LNCaP clone FGC (cell line): ENCODE measurements around the gene COX6B2.

ENCODE experiments used
- DNase-seq: peaks from one replicate; pipeline ENCODE4 v3.0.0-alpha.2; 2011; ENCODE audit warnings: low read depth
- H3K4me3 ChIP-seq: 2 replicates; pipeline ENCODE4 v1.5.1; 2011; ENCODE audit warnings: mild to moderate bottlenecking, low read depth, low read length, control low read depth
- CTCF ChIP-seq: IDR thresholded peaks from 2 replicates; pipeline ENCODE4 v1.5.1; 2012; ENCODE audit warnings: mild to moderate bottlenecking; ENCODE audit not compliant: control insufficient read depth, insufficient read depth; ENCODE audit errors: extremely low read depth

Gene COX6B2

DNA sequence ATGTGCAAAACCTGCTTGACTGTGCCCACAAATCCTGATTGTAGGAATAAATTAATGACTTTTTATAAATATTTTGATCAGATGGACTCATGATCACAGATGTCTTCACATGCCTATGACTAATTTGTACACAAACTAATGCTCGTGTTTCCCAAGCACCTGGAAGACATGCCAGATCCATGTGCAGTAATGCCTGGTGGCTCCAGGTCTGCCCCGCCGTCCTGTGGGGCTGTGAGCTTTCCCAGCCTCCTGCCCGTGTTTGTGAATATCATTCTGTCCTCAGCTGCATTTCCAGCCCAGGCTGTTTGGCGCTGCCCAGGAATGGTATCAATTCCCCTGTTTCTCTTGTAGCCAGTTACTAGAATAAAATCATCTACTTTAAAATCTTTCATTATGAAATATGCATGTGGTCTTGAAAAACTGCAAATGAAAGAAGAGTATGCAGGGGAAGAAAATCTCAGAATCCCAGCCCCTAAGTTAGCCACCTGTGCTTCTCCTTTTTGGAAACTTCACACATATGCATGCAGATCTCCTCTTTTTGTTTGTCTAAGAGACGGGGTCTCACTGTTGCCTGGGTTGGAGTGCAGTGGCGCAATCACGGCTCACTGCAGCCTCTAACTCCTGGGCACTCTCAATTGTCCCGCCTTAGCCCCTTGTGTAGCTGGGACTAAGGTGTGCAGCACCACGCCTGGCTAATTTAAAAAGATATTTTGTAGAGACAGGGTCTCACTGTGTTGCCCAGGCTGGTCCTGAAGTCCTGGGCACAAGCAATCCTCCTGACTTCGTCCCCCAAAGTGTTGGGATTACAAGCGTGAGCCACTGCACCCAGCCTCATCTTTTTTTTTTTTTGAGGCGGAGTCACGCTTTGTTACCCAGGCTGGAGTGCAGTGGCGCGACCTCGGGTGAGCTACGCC is 37.4 kb upstream of the COX6B2 start:
- TF ChIP-seq CTCF, result no peak
- DNase-seq, result no peak
- no peak overlapping the region for H3K4me3 ChIP-seq

DNA sequence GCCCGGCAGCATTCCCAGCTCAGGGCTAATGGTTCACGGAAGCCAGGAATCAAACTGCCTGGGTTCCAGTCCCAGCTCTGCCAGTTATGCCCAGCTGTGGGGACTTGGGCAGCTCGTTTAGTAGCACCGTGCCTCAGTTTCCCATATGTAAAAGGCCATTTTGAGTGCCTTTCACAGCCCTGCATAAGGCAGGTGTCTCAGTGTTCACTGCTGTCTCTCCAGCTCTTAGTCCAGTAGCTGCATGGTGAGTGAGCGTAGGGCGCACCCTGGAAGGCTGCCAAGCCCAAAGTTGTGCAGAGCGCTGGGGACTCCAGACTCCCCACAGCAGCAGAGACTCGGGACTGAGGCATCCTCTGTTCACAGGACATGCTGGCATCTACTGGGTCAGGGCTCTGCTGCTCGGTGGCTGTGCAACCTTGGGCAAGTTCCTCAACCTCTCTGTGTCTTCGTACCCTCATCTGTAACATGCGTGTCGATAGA is 36.7 kb upstream of the COX6B2 start:
- no peak overlapping the region for H3K4me3 ChIP-seq
- no peak for DNase-seq
- no peak for TF ChIP-seq CTCF

DNA sequence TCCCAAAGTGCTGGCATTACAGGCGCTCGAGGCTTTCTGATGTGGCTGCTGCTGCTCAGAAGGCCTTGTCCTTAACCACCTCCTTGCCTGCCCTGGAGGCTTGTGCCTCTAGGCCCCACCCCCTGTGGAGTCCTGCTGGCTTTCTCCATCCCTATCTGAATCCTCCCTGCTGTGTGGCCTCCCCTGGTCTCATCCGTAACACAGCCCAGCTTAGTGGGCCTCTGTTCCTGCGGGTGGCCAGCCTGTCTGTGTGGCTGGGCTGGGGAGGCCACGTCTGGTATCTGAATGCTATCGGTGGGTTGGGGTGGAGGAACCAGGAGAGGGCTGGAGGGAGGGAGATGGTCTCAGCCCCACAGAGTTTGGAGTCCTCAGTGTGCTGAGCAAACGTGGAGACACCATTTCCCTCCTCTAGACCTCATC is 36.0 kb upstream of the COX6B2 start:
- TF ChIP-seq CTCF, result no peak
- H3K4me3 ChIP-seq, result no peak overlapping the region
- no peak for DNase-seq

GRCh38 chr19:55389386-55390317 is 35.1 kb upstream of the COX6B2 start:
- no peak for DNase-seq
- no peak for TF ChIP-seq CTCF
- no peak overlapping the region for H3K4me3 ChIP-seq

DNA sequence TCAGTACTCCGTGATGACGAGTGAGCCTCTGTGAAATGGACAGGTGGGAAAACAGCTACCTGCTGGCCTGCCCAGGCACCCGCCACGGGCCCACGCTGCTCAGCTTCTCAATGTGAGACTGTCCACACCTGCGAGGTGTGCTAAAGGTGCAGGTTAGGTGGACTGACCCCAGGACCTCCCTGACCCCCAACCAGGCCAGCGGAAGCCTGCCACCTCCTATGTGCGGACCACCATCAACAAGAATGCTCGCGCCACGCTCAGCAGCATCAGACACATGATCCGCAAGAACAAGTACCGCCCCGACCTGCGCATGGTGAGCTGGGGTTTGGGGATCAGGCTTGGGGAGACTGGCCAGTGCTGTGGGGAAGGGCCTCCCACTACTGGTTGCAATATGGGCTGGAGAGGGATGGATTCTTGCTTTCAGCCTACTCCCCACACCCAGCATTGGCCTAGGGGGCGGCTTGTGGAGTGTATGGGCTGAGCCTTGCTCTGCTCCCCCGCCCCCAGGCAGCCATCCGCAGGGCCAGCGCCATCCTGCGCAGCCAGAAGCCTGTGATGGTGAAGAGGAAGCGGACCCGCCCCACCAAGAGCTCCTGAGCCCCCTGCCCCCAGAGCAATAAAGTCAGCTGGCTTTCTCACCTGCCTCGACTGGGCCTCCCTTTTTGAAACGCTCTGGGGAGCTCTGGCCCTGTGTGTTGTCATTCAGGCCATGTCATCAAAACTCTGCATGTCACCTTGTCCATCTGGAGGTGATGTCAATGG is 33.4 kb upstream of the COX6B2 start:
- no peak for DNase-seq
- peak overlapping the region; percentile 89 for H3K4me3 ChIP-seq
- no peak for TF ChIP-seq CTCF

GRCh38 chr19:55386493-55386971 is 32.0 kb upstream of the COX6B2 start:
- no peak for TF ChIP-seq CTCF
- peak overlapping the region; percentile 89 for H3K4me3 ChIP-seq
- DNase-seq, result no peak
